ENCODE measurements around the gene ECE1.

DNA sequence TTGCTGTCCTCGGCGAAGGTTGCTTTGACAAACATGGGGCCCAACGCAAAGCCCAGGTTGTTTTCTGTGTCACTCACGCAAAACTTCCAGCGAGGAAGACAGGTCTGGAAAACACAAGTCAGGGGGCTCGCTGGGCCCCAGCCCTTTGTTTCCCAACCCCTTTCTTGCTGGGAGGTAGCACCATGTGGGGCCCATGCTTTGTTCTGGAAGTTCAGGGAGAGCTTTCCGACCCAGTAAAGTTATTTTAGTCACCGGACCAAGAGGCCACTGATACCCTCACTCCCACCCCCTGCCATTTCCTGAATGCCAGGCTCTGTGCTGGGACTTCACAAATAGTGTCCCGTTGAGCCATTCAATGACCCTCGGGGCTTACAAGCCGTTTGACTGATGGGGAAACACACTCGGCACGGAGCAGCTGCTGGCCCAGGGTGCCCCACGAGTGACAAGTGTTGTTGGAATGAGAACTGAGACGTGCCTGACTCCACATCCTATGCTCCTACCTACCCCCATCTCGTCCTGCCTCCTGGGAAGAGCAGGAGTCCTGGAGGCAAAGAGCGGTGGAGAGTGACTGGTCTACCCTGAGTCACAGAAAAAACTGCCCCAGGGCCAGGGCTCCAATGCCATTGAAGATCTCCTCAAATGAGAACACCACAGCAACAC is 52.0 kb downstream of the ECE1 start:
- TF ChIP-seq POLR2A (IDR thresholded peaks at IDR 0.05) (no peak), CTCF (IDR thresholded peaks at IDR 0.05) (no peak)
